Vagina (tissue), 2 donors: Measurements from ENCODE around the gene SORCS2. TPM values are rescaled to one million over a fixed set of nuclear protein-coding genes. Genes with fewer than 3 reads are reported as not detected.

Experiments
- DNase-seq, 2 donors: peaks; one replicate each; pipeline ENCODE4 v3.0.0-alpha.2; 2017; ENCODE audit errors: extremely low spot score in 2 of 2
- H3K27ac ChIP-seq: fragments of 200-600 bp; sonication (generic); one replicate; pipeline ENCODE4 v1.5.1; 2019
- H3K27me3 ChIP-seq: fragments of 200-600 bp; sonication (generic); one replicate; pipeline ENCODE4 v1.5.1; 2019
- H3K36me3 ChIP-seq, 2 donors: fragments of 200-600 bp; sonication (generic); one replicate each; pipeline ENCODE4 v1.5.1; 2017 to 2019
- H3K4me1 ChIP-seq: fragments of 200-600 bp; sonication (generic); one replicate; pipeline ENCODE4 v1.5.1; 2019
- H3K4me3 ChIP-seq, 2 donors: fragments of 200-600 bp; sonication (generic); 1 replicate in 1 of 2; 2 replicates in 1 of 2; pipeline ENCODE4 v1.5.1; 2016 to 2019
- H3K9me3 ChIP-seq: fragments of 200-600 bp; sonication (generic); one replicate; pipeline ENCODE4 v1.5.1; 2019
- CTCF ChIP-seq, 3 experiments: fragments of 450-650 bp in 2 of 3; fragments of 200-600 bp in 1 of 3; sonication (generic) in 1 of 3; IDR thresholded peaks; one replicate each; pipeline ENCODE4 v1.5.1; 2017 to 2019; ENCODE audit warnings: antibody characterized with exemption in 3 of 3, mild to moderate bottlenecking in 2 of 3, moderate library complexity in 2 of 3
- POLR2A ChIP-seq, 2 donors: fragments of 450-650 bp; IDR thresholded peaks; one replicate each; pipeline ENCODE4 v1.6.1; 2017; ENCODE audit warnings: antibody characterized with exemption in 2 of 2, mild to moderate bottlenecking in 2 of 2, moderate library complexity in 2 of 2
- POLR2AphosphoS5 ChIP-seq, 2 donors: sonication (generic); formaldehyde crosslinking; IDR thresholded peaks; one replicate each; pipeline ENCODE4 v1.9.0; 2017; ENCODE audit warnings: antibody characterized with exemption in 2 of 2, mild to moderate bottlenecking in 2 of 2, low read depth in 1 of 2; ENCODE audit not compliant: insufficient read depth in 1 of 2
- intact Hi-C: fragments of 100-400 bp; cut with DNase I; formaldehyde crosslinking; loops from one replicate; pipeline ENCODE4 v1.15.1; 2023
- total RNA-seq: library from RNA; depleted of rRNA; stranded (reverse); fragments of >200 nt; gene quantifications from one replicate; pipeline ENCODE4 v1.2.3, GENCODE V29; 2016

SORCS2 gene
- total RNA-seq, 1 donor from 2014 or later: 5.4 TPM

- Histone ChIP-seq H3K4me1 (peaks cover 10% of the 10 kb centered on the region), H3K9me3 (no peaks in the 10 kb centered on the region), H3K36me3 (no peaks in the 10 kb centered on the region), H3K27me3 (no peaks in the 10 kb centered on the region), H3K27ac (no peak overlapping the region), H3K4me3 (no peak overlapping the region)
- intact Hi-C loops: loop anchor here (2.0 kb wide), 1 partner anchor 105 kb away; the partner anchor contains the start of gene SORCS2
- TF ChIP-seq CTCF (IDR thresholded peaks at IDR 0.05): no peak
- TF ChIP-seq POLR2A (IDR thresholded peaks at IDR 0.05): no peak
- no peak for TF ChIP-seq POLR2AphosphoS5 (IDR thresholded peaks at IDR 0.05; ENCODE audit: insufficient read depth in 1 of 2, low read depth in 1 of 2)
- no peak for DNase-seq
These were observed 105.5 kb downstream of the SORCS2 start for GRCh38 chr4:7297881-7298280.

- H3K4me3 ChIP-seq: no peak overlapping the region
- H3K27ac ChIP-seq: no peak overlapping the region
- intact Hi-C loops: no loop called here
- H3K4me1 ChIP-seq: peaks cover 10% of the 10 kb centered on the region
- no peaks in the 10 kb centered on the region for H3K9me3 ChIP-seq
- no peak for DNase-seq
- H3K27me3 ChIP-seq: no peaks in the 10 kb centered on the region
- TF ChIP-seq POLR2AphosphoS5 (IDR thresholded peaks at IDR 0.05; ENCODE audit: insufficient read depth in 1 of 2, low read depth in 1 of 2): no peak
- TF ChIP-seq POLR2A (IDR thresholded peaks at IDR 0.05): no peak
- no peak for TF ChIP-seq CTCF (IDR thresholded peaks at IDR 0.05)
- H3K36me3 ChIP-seq: no peaks in the 10 kb centered on the region
These were observed 106.3 kb downstream of the SORCS2 start for GRCh38 chr4:7298619-7299009.

GRCh38 chr4:7299010-7299907 is 106.9 kb downstream of the SORCS2 start:
- no peak for DNase-seq
- no peak overlapping the region for H3K4me3 ChIP-seq
- H3K27ac ChIP-seq: no peak overlapping the region
- H3K27me3 ChIP-seq: no peaks in the 10 kb centered on the region
- peaks cover 10% of the 10 kb centered on the region for H3K4me1 ChIP-seq
- H3K9me3 ChIP-seq: no peaks in the 10 kb centered on the region
- intact Hi-C loops: no loop called here
- TF ChIP-seq POLR2AphosphoS5 (IDR thresholded peaks at IDR 0.05; ENCODE audit: insufficient read depth in 1 of 2, low read depth in 1 of 2) (no peak), CTCF (IDR thresholded peaks at IDR 0.05) (no peak), POLR2A (IDR thresholded peaks at IDR 0.05) (no peak)
- no peaks in the 10 kb centered on the region for H3K36me3 ChIP-seq

GRCh38 chr4:7299908-7300710 is 107.8 kb downstream of the SORCS2 start:
- TF ChIP-seq POLR2A (IDR thresholded peaks at IDR 0.05) (no peak), POLR2AphosphoS5 (IDR thresholded peaks at IDR 0.05; ENCODE audit: insufficient read depth in 1 of 2, low read depth in 1 of 2) (no peak), CTCF (IDR thresholded peaks at IDR 0.05) (no peak)
- no peak overlapping the region for H3K4me3 ChIP-seq
- H3K4me1 ChIP-seq: peaks cover 9% of the 10 kb centered on the region
- no peaks in the 10 kb centered on the region for H3K27me3 ChIP-seq
- no peaks in the 10 kb centered on the region for H3K36me3 ChIP-seq
- intact Hi-C loops: no loop called here
- H3K27ac ChIP-seq: no peak overlapping the region
- H3K9me3 ChIP-seq: no peaks in the 10 kb centered on the region
- DNase-seq: no peak
